HL-60 (cell line): ENCODE measurements around the gene MARCKS.
A peak's percentile ranks its signal among the peaks of the same experiment; 100 is the strongest.

Experiments
- DNase-seq, 2 experiments: peaks; one replicate each; pipeline ENCODE4 v3.0.0-alpha.2; 2010 to 2020; ENCODE audit warnings: low read depth in 1 of 2, low spot score in 1 of 2
- H3K27ac ChIP-seq: fragments of 250-450 bp; sonication (Bioruptor Pico); replicated peaks from 2 replicates; pipeline ENCODE4 v1.5.1; 2020; ENCODE audit warnings: mild to moderate bottlenecking, moderate library complexity
- H3K27me3 ChIP-seq: fragments of 250-450 bp; sonication (Bioruptor Pico); 2 replicates; pipeline ENCODE4 v1.5.1; 2021; ENCODE audit warnings: mild to moderate bottlenecking, moderate library complexity; ENCODE audit not compliant: insufficient read depth, poor library complexity, severe bottlenecking
- H3K4me3 ChIP-seq: replicated peaks from 2 replicates; pipeline ENCODE4 v1.5.1; 2011; ENCODE audit warnings: mild to moderate bottlenecking, control low read depth, low read length; ENCODE audit not compliant: insufficient read depth
- CTCF ChIP-seq: IDR thresholded peaks from one replicate; pipeline ENCODE4 v1.5.1; 2011; ENCODE audit warnings: low read length, control low read depth, inconsistent platforms; ENCODE audit not compliant: insufficient read depth
- GABPA ChIP-seq: IDR thresholded peaks from 2 replicates; pipeline ENCODE4 v1.6.1; 2012; ENCODE audit warnings: low read depth
- POLR2AphosphoS5 ChIP-seq: IDR thresholded peaks from 2 replicates; pipeline ENCODE4 v1.6.1; 2012; ENCODE audit warnings: low read depth
- REST ChIP-seq: IDR thresholded peaks from 2 replicates; pipeline ENCODE4 v1.6.1; 2012; ENCODE audit warnings: low read depth; ENCODE audit not compliant: insufficient replicate concordance
- SPI1 ChIP-seq: IDR thresholded peaks from 2 replicates; pipeline ENCODE4 v1.6.1; 2012; ENCODE audit warnings: low read depth, mild to moderate bottlenecking, borderline replicate concordance

Gene MARCKS

GRCh38 chr6:113881478-113881980 lies 24.4 kb downstream of the MARCKS start:
- Histone ChIP-seq H3K4me3 (no peak overlapping the region), H3K27me3 (no peaks in the 10 kb centered on the region), H3K27ac (peak overlapping the region; percentile 51)
- TF ChIP-seq POLR2AphosphoS5, result no peak
- TF ChIP-seq GABPA, result no peak
- TF ChIP-seq SPI1, result no peak
- TF ChIP-seq CTCF, result no peak
- no peak for TF ChIP-seq REST
- peak in 1 of 2 experiments; percentile 31 for DNase-seq

- H3K27ac ChIP-seq, result peak overlapping the region; percentile 19; the same call in 1 of the 2 replicates
- TF ChIP-seq POLR2AphosphoS5, result no peak
- TF ChIP-seq REST, result no peak
- TF ChIP-seq GABPA, result no peak
- no peak for TF ChIP-seq CTCF
- TF ChIP-seq SPI1, result no peak
- DNase-seq, result no peak
- no peaks in the 10 kb centered on the region for H3K27me3 ChIP-seq
- H3K4me3 ChIP-seq, result no peak overlapping the region
Observed at GRCh38 chr6:113882336-113883022, 25.3 kb downstream of the MARCKS start.

- Histone ChIP-seq H3K4me3 (no peak overlapping the region), H3K27me3 (no peaks in the 10 kb centered on the region), H3K27ac (no peak overlapping the region)
- TF ChIP-seq SPI1, result no peak
- no peak for TF ChIP-seq REST
- TF ChIP-seq POLR2AphosphoS5, result no peak
- TF ChIP-seq CTCF, result no peak
- TF ChIP-seq GABPA, result no peak
- DNase-seq, result no peak
Observed at GRCh38 chr6:113884011-113884410, 26.9 kb downstream of the MARCKS start.
